Mesenchymal stem cell (in vitro differentiated cells and primary cell): Measurements from ENCODE around the gene CST9.
A peak's percentile ranks its signal among the peaks of the same experiment; 100 is the strongest.

Experiments used
- DNase-seq: peaks from one replicate; pipeline ENCODE4 v3.0.0-alpha.2; 2013
- H2AFZ ChIP-seq: one replicate; pipeline ENCODE4 v1.6.1; 2013; ENCODE audit warnings: low read depth, mild to moderate bottlenecking, control low read depth, inconsistent platforms, low read length, moderate library complexity
- H2AK5ac ChIP-seq: 2 replicates; pipeline ENCODE4 v1.6.1; 2013; ENCODE audit warnings: low read length, moderate library complexity, mild to moderate bottlenecking, inconsistent platforms; ENCODE audit not compliant: severe bottlenecking
- H2BK120ac ChIP-seq: one replicate; pipeline ENCODE4 v1.6.1; 2013; ENCODE audit warnings: low read depth, mild to moderate bottlenecking, inconsistent platforms, low read length, moderate library complexity
- H2BK12ac ChIP-seq, 2 experiments: one replicate each; pipeline ENCODE4 v1.6.1; 2013; ENCODE audit warnings: inconsistent platforms in 2 of 2, low read length in 2 of 2, mild to moderate bottlenecking in 2 of 2, moderate library complexity in 2 of 2, control low read depth in 1 of 2
- H2BK15ac ChIP-seq: one replicate; pipeline ENCODE4 v1.6.1; 2013; ENCODE audit warnings: mild to moderate bottlenecking, low read depth, inconsistent platforms; ENCODE audit not compliant: poor library complexity, severe bottlenecking
- H2BK5ac ChIP-seq: 2 replicates; pipeline ENCODE4 v1.6.1; 2013; ENCODE audit warnings: low read depth, mild to moderate bottlenecking, low read length, control low read depth, inconsistent platforms; ENCODE audit not compliant: poor library complexity, severe bottlenecking
- H3K14ac ChIP-seq, 2 experiments: one replicate each; pipeline ENCODE4 v1.6.1; 2013; ENCODE audit warnings: inconsistent platforms in 2 of 2, low read length in 2 of 2, control low read depth in 1 of 2, mild to moderate bottlenecking in 1 of 2, moderate library complexity in 1 of 2
- H3K18ac ChIP-seq, 2 experiments: one replicate each; pipeline ENCODE4 v1.6.1; 2013; ENCODE audit warnings: inconsistent platforms in 2 of 2, low read length in 2 of 2, control low read depth in 1 of 2, low read depth in 1 of 2, mild to moderate bottlenecking in 1 of 2
- H3K23ac ChIP-seq, 2 experiments: one replicate each; pipeline ENCODE4 v1.6.1; 2013; ENCODE audit warnings: inconsistent platforms in 2 of 2, low read length in 2 of 2, mild to moderate bottlenecking in 2 of 2, moderate library complexity in 2 of 2, control low read depth in 1 of 2
- H3K27ac ChIP-seq: 2 replicates; pipeline ENCODE4 v1.5.1; 2013; ENCODE audit warnings: mild to moderate bottlenecking, moderate library complexity, low read length, control low read depth, inconsistent platforms; ENCODE audit not compliant: poor library complexity, severe bottlenecking
- H3K27me3 ChIP-seq, 2 experiments: 2 replicates each; pipeline versions ENCODE4 v1.6.1 to v1.7.0; 2013; ENCODE audit warnings: low read length in 2 of 2, mild to moderate bottlenecking in 2 of 2, moderate library complexity in 2 of 2, control low read depth in 1 of 2, inconsistent platforms in 1 of 2; ENCODE audit not compliant: control insufficient read depth in 1 of 2, insufficient read depth in 1 of 2
- H3K36me3 ChIP-seq, 2 experiments: 2 replicates each; pipeline versions ENCODE4 v1.6.1 to v1.7.0; 2013; ENCODE audit warnings: low read length in 2 of 2, control low read depth in 1 of 2, inconsistent platforms in 1 of 2, low read depth in 1 of 2, mild to moderate bottlenecking in 1 of 2; ENCODE audit not compliant: insufficient read depth in 2 of 2, control insufficient read depth in 1 of 2
- H3K4ac ChIP-seq, 2 experiments: one replicate each; pipeline ENCODE4 v1.6.1; 2013; ENCODE audit warnings: inconsistent platforms in 2 of 2, low read length in 2 of 2, mild to moderate bottlenecking in 2 of 2, moderate library complexity in 2 of 2, control low read depth in 1 of 2, low read depth in 1 of 2
- H3K4me1 ChIP-seq: 2 replicates; pipeline ENCODE4 v1.6.1; 2013; ENCODE audit warnings: low read depth, low read length, control low read depth; ENCODE audit not compliant: control insufficient read depth, insufficient read depth
- H3K4me2 ChIP-seq: 2 replicates; pipeline ENCODE4 v1.6.1; 2013; ENCODE audit warnings: low read length, mild to moderate bottlenecking, inconsistent platforms; ENCODE audit not compliant: poor library complexity, severe bottlenecking
- H3K4me3 ChIP-seq, 2 experiments: 2 replicates each; pipeline versions ENCODE4 v1.5.1 to v1.7.0; 2013; ENCODE audit warnings: low read length in 2 of 2, mild to moderate bottlenecking in 2 of 2, control low read depth in 1 of 2, low read depth in 1 of 2; ENCODE audit not compliant: insufficient read depth in 1 of 2
- H3K79me1 ChIP-seq: replicated peaks from 2 replicates; pipeline ENCODE4 v1.6.1; 2013; ENCODE audit warnings: mild to moderate bottlenecking, control low read depth, low read length, inconsistent platforms; ENCODE audit not compliant: poor library complexity, severe bottlenecking
- H3K9ac ChIP-seq: 2 replicates; pipeline ENCODE4 v1.7.0; 2013; ENCODE audit warnings: mild to moderate bottlenecking, low read length, moderate library complexity
- H3K9me3 ChIP-seq: 2 replicates; pipeline ENCODE4 v1.7.0; 2013; ENCODE audit warnings: mild to moderate bottlenecking, low read length; ENCODE audit not compliant: control insufficient read depth
- H4K8ac ChIP-seq: one replicate; pipeline ENCODE4 v1.6.1; 2013; ENCODE audit warnings: inconsistent platforms, mild to moderate bottlenecking, low read length, moderate library complexity
- H4K91ac ChIP-seq: one replicate; pipeline ENCODE4 v1.6.1; 2013; ENCODE audit warnings: mild to moderate bottlenecking, low read length, inconsistent platforms
- WGBS: methylation state at CpG from one replicate; pipeline ENCODE4 v1.1.7; 2013; ENCODE audit warnings: mixed read lengths; 5-methylcytosine and 5-hydroxymethylcytosine counted together

CST9 gene

GRCh38 chr20:23626040-23626620 lies 20.4 kb upstream of the CST9 start:
- H3K9ac ChIP-seq, result no peak overlapping the region
- peak overlapping the region; percentile 13 for H2BK120ac ChIP-seq
- peaks cover under 1 to 8% of the 10 kb centered on the region in 2 experiments for H3K36me3 ChIP-seq
- H3K14ac ChIP-seq, result no peak overlapping the region
- DNase-seq, result no peak
- no peaks in the 10 kb centered on the region for H3K27me3 ChIP-seq
- peak overlapping the region in 1 of 2 experiments; percentile 73 for H3K18ac ChIP-seq
- 79% methylated on average over 4 of the region's 4 CpGs for WGBS
- H3K79me1 ChIP-seq, result peaks cover 1% of the 10 kb centered on the region
- peaks cover 11% of the 10 kb centered on the region for H3K4me1 ChIP-seq
- no peak overlapping the region for H2BK15ac ChIP-seq
- peak overlapping the region; percentile 7 for H4K8ac ChIP-seq
- H4K91ac ChIP-seq, result no peak overlapping the region
- H2AFZ ChIP-seq, result no peak overlapping the region
- H2AK5ac ChIP-seq, result no peak overlapping the region
- no peak overlapping the region for H2BK5ac ChIP-seq
- H3K27ac ChIP-seq, result no peak overlapping the region
- H3K9me3 ChIP-seq, result peaks cover 11% of the 10 kb centered on the region
- no peak overlapping the region for H3K23ac ChIP-seq
- no peak overlapping the region for H3K4me3 ChIP-seq
- H3K4ac ChIP-seq, result no peak overlapping the region
- peak overlapping the region in 1 of 2 experiments; percentile 29 for H2BK12ac ChIP-seq
- H3K4me2 ChIP-seq, result no peak overlapping the region

GRCh38 chr20:23625236-23625964 lies 19.7 kb upstream of the CST9 start:
- 94% methylated on average over 7 of the region's 9 CpGs for WGBS

DNA sequence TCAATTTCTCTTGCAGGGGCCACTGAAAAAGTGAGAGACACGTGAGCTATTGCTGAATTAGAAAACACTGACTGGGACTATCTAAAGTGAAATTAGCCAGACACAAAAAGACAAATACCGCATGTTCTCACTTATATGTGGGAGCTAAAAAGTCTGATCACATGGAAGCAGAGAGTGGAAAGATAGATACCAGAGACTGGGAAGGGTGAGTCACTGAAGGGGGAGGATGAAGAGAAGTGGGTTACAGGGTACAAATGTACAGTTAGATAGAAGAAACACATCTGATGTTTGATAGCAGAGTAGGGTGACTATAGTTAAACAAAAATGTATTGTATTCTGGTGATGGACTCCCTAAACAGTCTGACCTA lies 18.6 kb upstream of the CST9 start:
- no peak overlapping the region for H2BK5ac ChIP-seq
- no peak overlapping the region for H2BK120ac ChIP-seq
- H3K18ac ChIP-seq, result no peak overlapping the region
- H3K36me3 ChIP-seq, result peaks cover 0 to 3% of the 10 kb centered on the region in 2 experiments
- H4K91ac ChIP-seq, result no peak overlapping the region
- H2AFZ ChIP-seq, result no peak overlapping the region
- H3K79me1 ChIP-seq, result no peaks in the 10 kb centered on the region
- H3K27ac ChIP-seq, result no peak overlapping the region
- no peak overlapping the region for H2BK15ac ChIP-seq
- DNase-seq, result peak; percentile 88
- peak overlapping the region; percentile 92 for H3K9ac ChIP-seq
- peak overlapping the region; percentile 3 to 86 for H2BK12ac ChIP-seq
- no peak overlapping the region for H2AK5ac ChIP-seq
- H3K4ac ChIP-seq, result peak overlapping the region in 1 of 2 experiments; percentile 20
- peaks cover 11% of the 10 kb centered on the region for H3K9me3 ChIP-seq
- H3K4me1 ChIP-seq, result peaks cover 11% of the 10 kb centered on the region
- no peaks in the 10 kb centered on the region for H3K27me3 ChIP-seq
- no peak overlapping the region for H4K8ac ChIP-seq
- H3K23ac ChIP-seq, result no peak overlapping the region
- WGBS, result 17% methylated on average over 2 of the region's 2 CpGs
- H3K14ac ChIP-seq, result no peak overlapping the region
- no peak overlapping the region for H3K4me2 ChIP-seq
- H3K4me3 ChIP-seq, result peak overlapping the region in 1 of 2 experiments; percentile 1

More at GRCh38 chr20:23625236-23625964, 19.7 kb upstream of the CST9 start:
- Histone ChIP-seq H2AK5ac (no peak overlapping the region), H3K9ac (no peak overlapping the region), H3K27ac (no peak overlapping the region), H2BK12ac (peak overlapping the region; percentile 27 to 67), H3K4me3 (no peak overlapping the region), H3K14ac (no peak overlapping the region), H3K79me1 (peaks cover 1% of the 10 kb centered on the region), H2BK15ac (no peak overlapping the region), H3K9me3 (peaks cover 11% of the 10 kb centered on the region), H4K91ac (no peak overlapping the region), H3K27me3 (no peaks in the 10 kb centered on the region), H3K36me3 (peaks cover 0 to 7% of the 10 kb centered on the region in 2 experiments), H2BK120ac (peak overlapping the region; percentile 77), H3K4ac (peak overlapping the region in 1 of 2 experiments; percentile 24), H3K4me1 (peaks cover 15% of the 10 kb centered on the region), H3K23ac (no peak overlapping the region), H2BK5ac (no peak overlapping the region), H3K4me2 (no peak overlapping the region), H4K8ac (no peak overlapping the region), H2AFZ (no peak overlapping the region), H3K18ac (peak overlapping the region; percentile 61 to 73)
- no peak for DNase-seq

DNA sequence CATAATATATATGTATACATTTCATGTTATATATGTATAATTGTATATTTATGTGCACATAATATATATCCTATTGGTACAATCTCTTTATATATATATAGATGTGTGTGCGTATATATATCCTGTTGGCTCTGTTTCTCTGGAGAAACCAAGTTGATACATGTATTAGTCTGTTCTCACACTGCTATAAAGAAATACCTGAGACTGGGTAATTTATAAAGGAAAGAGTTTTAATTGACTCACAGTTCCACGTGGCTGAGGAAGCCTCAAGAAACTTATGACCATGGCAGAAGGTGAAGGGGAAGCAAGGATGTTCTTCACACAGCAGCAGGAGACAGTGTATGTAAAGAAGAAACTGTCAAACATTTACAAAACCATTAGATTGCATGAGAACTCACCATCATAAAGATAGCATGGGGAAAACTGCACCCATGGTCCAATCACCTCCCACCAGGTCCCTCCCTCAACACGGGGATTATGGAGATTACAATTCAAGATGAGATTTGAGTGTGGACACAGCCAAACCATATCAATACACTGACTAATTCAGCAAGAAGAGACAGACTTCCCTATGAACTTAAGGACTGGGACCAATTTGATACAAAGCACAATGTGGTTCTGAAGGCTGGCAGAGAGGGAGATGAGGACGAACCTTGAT lies 18.1 kb upstream of the CST9 start:
- no peak for DNase-seq
- H3K9ac ChIP-seq, result peak overlapping the region; percentile 92
- peak overlapping the region in 1 of 2 experiments; percentile 1 for H3K4me3 ChIP-seq
- no peak overlapping the region for H2BK5ac ChIP-seq
- peak overlapping the region; percentile 3 to 86 for H2BK12ac ChIP-seq
- H3K4ac ChIP-seq, result peak overlapping the region; percentile 20 to 82
- H3K27me3 ChIP-seq, result no peaks in the 10 kb centered on the region
- peaks cover 11% of the 10 kb centered on the region for H3K9me3 ChIP-seq
- no peaks in the 10 kb centered on the region for H3K79me1 ChIP-seq
- 48% methylated on average over 2 of the region's 4 CpGs for WGBS
- H2BK15ac ChIP-seq, result no peak overlapping the region
- H4K91ac ChIP-seq, result peak overlapping the region; percentile 44
- peak overlapping the region; percentile 68 for H2AK5ac ChIP-seq
- H3K27ac ChIP-seq, result no peak overlapping the region
- no peak overlapping the region for H4K8ac ChIP-seq
- peak overlapping the region; percentile 86 for H2BK120ac ChIP-seq
- peaks cover 6% of the 10 kb centered on the region for H3K4me1 ChIP-seq
- no peak overlapping the region for H3K14ac ChIP-seq
- H3K18ac ChIP-seq, result peak overlapping the region; percentile 1 to 74
- H2AFZ ChIP-seq, result no peak overlapping the region
- H3K36me3 ChIP-seq, result peaks cover 0 to 3% of the 10 kb centered on the region in 2 experiments
- no peak overlapping the region for H3K4me2 ChIP-seq
- H3K23ac ChIP-seq, result no peak overlapping the region
